HG03469 (cell line): Measurements from ENCODE around the gene FER.
"Not testable (repeated sequence)": the region's sequence is repeated elsewhere in the genome, so short reads cannot be mapped to it uniquely, and the experiment has no call there.

ENCODE experiments used
- ATAC-seq: cut with Tn5 transposase; IDR thresholded peaks from one replicate; pipeline ENCODE4 v1.9.1; 2021; ENCODE audit warnings: mild to moderate bottlenecking, moderate library complexity, moderate number of reproducible peaks; ENCODE audit not compliant: unreplicated experiment

FER gene

GRCh38 chr5:108747774-108748400, at the start of gene FER:
TSS of gene FER (plus strand) at chr5:108747897. CDS start at chr5:108798183, 50,286 bp downstream.
- peak; percentile 26 for ATAC-seq

DNA sequence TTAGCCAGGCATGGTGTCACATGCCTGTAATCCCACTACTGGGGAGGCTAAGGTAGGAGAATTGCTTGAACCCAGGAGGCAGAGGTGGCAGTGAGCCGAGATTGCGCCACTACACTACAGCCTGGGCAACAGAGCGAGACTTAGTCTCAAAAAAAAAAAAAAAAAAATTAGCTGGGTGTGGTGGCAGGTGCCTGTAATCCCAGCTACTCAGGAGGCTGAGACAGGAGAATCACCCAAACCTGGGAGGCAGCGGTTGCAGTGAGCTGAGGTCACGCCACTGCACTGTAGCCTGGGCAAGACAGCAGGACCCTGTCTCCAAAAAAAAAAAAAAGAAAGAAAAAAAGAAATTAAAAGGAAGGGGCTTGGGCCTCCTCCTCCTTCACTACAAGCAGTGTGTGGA, 47.3 kb upstream of the FER start:
- ATAC-seq: not testable (repeated sequence)

DNA sequence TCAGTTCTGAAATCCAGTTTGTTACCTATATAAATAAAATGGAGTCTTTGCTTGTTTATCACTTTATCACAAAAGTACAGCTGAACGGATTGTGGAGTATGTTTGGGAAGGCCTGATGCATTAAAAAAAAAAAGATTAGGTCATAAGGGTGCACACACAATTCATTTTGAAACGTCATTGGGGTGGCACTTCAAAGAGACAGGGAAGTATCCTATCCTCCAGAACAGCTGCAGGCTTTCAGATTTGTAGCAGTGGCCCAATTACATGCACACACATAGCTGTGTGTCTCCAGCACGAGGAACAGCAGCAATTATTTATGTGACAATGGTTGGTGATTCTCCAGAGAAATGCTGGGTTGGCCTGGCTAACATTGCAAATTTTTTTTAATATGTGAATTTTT, 46.8 kb upstream of the FER start:
- no peak for ATAC-seq

DNA sequence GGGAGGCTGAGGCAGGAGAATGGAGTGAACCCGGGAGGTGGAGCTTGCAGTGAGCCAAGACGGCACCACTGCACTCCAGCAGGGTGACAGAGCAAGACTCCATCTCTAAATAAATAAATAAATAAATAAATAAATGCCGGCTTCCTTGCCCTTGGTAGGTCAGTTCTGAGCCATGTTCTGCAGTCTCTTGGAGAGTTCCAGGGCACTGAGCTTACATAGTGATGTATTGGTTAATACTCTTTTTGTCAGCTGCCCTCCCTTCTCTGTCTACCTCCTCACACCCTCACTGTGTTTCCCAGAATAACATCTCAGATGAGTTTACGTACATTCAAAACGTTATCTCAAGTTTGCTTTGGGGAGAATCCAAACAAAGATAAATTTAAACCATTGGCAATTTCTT, 45.2 kb upstream of the FER start:
- no peak for ATAC-seq

DNA sequence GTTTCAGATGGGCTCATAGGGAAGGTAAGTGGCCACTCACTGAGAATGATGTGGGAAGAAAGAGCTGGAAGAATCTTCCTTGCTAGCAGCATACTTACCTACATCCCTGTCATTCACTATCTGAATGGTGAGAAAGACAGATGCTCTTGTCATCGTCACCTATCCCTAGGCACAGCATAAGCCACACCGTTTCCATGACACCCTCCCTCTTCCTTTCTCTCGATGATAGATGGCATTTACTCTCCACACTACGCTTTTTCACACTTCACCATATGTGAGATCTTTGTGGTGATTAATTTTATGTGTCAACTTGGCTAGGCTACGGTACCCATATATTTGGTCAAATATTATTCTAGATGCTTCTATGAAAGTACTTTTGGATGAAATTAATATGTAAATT, 44.4 kb upstream of the FER start:
- ATAC-seq: no peak

GRCh38 chr5:108707141-108707540, 40.6 kb upstream of the FER start:
- ATAC-seq: no peak

DNA sequence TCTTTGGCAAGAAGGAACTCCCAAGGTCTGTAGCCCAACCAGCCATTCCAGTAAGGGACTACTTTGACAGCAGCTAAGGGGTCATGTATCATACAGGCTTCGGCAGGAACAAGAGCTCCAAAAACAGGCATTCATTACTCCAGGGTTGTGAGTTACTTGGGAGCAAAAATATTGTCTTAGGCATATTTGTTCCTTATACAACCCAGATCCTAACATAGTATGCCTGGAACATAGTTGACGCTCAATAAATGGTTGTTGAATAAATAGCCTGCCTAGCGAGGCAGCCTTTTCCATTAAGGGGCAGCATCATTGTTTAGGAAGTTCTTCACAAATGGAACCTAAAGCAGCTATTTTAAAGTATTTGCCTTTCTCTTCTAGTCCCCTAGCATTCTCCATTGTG, 35.8 kb upstream of the FER start:
- ATAC-seq: no peak

DNA sequence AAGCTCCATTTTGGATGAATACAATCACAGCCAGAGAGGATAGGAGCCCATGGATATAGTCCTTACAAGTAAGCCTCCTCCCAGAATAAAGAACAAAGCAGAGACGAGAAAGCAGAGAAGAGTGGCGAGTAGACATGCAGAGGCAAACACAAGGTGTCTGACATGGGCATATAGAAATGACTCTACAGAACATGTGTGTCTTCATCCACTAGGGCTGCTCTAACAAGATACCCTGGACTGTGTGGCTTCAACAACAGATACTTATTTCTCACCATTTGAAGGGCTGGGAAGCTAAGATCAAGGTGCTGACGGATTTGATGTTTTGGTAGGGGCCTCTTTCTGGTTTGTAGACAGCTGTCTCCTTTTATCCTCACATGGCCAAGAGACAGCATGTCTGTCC, 32.3 kb upstream of the FER start:
- no peak for ATAC-seq

GRCh38 chr5:108720391-108720790, 27.3 kb upstream of the FER start:
- peak; percentile 92 for ATAC-seq

- no peak for ATAC-seq
Observed at GRCh38 chr5:108726446-108727235, 21.1 kb upstream of the FER start.

DNA sequence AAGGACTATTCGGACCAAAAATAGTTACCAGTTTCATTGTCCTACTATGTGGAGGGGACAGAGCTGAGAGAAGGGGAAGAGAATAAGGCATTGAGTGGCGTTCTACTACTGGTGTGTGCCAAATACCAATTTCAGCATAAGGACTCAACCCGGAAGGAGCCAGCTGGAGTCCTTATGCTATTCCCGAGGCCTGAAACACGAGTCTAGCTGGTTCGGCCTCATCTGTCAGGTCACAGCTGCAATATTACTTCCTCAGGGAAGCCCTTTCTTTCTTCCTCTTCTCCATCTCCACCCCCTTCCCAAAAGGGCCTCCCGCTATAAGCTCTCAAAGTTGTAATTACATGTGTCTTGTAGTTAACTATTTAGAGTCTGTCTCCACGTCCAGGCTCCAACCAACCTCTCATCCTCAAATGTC, 20.5 kb upstream of the FER start:
- no peak for ATAC-seq

- peak; percentile 42 for ATAC-seq
Observed at GRCh38 chr5:108727651-108728565, 19.8 kb upstream of the FER start.

DNA sequence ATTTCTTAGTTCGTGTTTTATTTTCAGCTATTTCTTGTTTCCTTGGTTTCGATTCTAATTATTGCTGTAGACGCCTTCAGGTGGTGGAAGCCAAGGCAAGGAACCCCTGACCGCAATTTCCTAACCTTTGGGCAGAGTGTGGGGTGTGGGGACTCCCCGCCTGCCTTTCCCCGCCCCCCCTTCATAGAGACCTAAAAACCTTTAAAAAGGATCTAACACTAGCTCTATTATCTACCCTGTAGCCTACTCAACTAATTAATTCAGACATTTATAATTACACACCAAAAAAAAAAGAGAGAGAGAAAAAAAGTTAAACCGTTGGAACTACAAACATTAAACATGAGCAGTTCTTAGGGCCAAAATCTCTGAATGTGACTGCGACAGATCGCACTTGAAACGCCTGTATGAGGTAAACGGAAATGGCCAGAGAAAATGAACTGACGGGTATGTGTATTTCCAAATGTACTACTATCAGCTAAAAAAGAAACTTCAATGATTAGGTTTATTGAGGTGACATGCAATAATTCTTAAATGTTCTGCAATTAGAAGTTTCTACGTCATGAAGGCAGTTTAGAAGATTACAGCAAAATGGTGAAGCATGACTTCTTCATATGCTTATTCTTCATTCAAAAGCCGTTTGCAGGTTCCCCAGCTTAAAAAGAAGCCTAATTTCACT, 19.0 kb upstream of the FER start:
- peak; percentile 7 for ATAC-seq

GRCh38 chr5:108729242-108729615, 18.5 kb upstream of the FER start:
- ATAC-seq: no peak

DNA sequence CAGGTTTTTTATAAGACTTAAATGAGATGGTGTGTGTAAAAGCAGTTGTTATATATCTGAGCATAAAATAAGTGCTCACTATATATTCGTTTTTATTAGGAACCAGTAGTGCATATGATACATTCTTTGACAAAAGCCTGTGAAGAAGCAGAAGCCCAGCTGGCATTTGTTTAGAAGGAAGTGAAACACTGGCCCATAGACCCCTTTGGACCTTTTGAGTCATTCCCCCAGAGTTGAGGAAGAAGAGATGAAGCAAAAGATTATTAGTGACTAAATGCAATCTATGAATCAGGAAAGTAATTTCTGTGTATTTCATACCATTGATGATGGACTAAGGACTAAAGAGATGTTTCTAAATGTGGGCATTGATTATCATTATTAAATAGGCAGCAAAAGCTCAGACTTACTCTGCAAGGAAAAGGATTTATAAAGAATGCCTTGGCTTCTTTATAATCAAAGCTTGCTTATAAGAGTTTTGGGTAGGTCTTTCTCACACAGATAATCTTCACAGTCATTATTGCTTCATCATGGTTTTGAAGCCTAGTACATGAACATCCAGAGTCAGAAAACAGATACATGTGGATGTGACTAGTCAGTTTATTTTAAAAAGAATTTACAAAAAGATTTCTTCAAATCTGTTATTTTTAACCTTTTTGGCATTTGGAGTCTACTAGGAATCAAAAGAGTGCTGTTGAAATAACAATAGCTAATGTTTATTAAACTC, 16.9 kb upstream of the FER start:
- peak; percentile 61 for ATAC-seq

GRCh38 chr5:108735790-108736189, 11.9 kb upstream of the FER start:
- no peak for ATAC-seq

DNA sequence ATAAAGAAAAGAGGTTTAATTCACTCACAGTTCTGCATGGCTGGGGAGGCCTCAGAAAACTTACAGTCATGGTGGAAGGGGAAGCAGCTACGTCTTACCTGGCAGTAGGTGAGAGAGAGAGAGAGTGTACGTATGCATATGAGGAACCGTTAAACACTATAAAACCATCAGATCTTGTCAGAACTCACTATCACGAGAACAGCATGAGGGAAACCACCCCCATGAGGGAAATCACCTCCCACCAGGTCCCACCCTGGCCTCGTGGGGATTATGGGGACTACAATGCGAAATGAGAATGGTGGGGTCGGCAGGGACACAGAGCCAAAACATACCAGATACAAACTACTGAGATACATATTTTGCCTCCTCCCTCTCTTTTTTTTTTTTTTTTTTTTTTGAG, 10.8 kb upstream of the FER start:
- ATAC-seq: no peak

GRCh38 chr5:108739376-108739775, 8.3 kb upstream of the FER start:
- no peak for ATAC-seq

DNA sequence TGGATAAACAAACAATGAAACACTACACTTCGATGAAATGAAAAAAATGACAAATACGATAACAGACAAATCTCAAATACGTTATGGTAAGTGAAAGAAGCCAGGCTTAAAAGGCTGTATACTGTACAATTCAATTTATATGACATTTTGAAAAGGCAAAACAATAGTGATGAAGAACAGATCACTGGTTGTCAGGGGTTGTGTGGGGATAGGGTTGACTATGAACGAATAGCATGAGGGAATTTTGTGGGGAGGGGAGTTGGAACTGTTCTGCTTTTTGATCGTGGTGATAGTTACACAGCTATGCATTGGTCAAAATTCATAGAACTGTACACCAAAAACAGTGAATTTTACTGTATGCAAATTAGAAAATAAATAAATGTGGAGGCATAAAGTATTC, 7.8 kb upstream of the FER start:
- ATAC-seq: no peak

DNA sequence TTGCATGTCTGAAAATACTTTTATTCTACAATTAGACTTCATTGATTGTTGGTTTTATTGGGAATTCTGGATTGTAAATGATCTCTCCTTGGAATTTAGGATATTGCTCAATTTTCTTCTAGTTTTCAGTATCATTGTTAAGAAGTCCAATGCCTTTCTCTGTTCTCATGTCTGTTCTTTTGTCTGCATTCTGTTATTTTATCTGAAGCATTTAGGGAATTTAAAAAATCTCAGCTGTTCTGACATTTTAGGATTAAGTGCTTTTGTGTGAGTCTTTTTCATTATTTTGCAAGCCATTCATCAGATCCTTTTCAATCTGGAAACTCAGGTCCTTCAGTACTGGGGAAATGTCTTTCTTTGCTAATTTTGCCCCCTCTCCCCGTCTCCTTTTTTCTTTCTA, 4.4 kb upstream of the FER start:
- no peak for ATAC-seq
